HG03196 (cell line): ENCODE results near the gene HOXB4.

Experiments used
- ATAC-seq: cut with Tn5 transposase; IDR thresholded peaks from one replicate; pipeline ENCODE4 v1.9.1; 2021; ENCODE audit not compliant: unreplicated experiment

The HOXB4 gene

GRCh38 chr17:48549914-48550501 lies 28.1 kb downstream of the HOXB4 start:
- no peak for ATAC-seq

GRCh38 chr17:48549281-48549630 lies 28.9 kb downstream of the HOXB4 start:
- no peak for ATAC-seq

GRCh38 chr17:48548523-48549280 lies 29.4 kb downstream of the HOXB4 start:
- no peak for ATAC-seq

- no peak for ATAC-seq
These were observed 30.2 kb downstream of the HOXB4 start for GRCh38 chr17:48547808-48548522.

- ATAC-seq = no peak
These were observed 31.0 kb downstream of the HOXB4 start for GRCh38 chr17:48546924-48547807.

GRCh38 chr17:48546137-48546923 lies 31.8 kb downstream of the HOXB4 start:
- ATAC-seq = no peak

GRCh38 chr17:48545539-48545938 lies 32.6 kb downstream of the HOXB4 start:
- ATAC-seq = no peak

- no peak for ATAC-seq
These were observed 33.2 kb downstream of the HOXB4 start, which contains the start of gene HOXB2 for GRCh38 chr17:48545022-48545375. TSS of gene HOXB2 (minus strand) at chr17:48545109. CDS start at chr17:48544911, 198 bp downstream.

GRCh38 chr17:48544349-48545021 lies 33.7 kb downstream of the HOXB4 start:
- ATAC-seq = no peak

GRCh38 chr17:48543854-48544348 lies 34.2 kb downstream of the HOXB4 start:
- ATAC-seq = peak; percentile 12

- peak; percentile 50 for ATAC-seq
These were observed 34.9 kb downstream of the HOXB4 start for GRCh38 chr17:48543107-48543853.

- no peak for ATAC-seq
These were observed 35.4 kb downstream of the HOXB4 start for GRCh38 chr17:48542698-48543106.

GRCh38 chr17:48542114-48542656 lies 36.0 kb downstream of the HOXB4 start:
- ATAC-seq = no peak

GRCh38 chr17:48541577-48542113 lies 36.5 kb downstream of the HOXB4 start:
- ATAC-seq = no peak

GRCh38 chr17:48541036-48541576 lies 37.0 kb downstream of the HOXB4 start:
- no peak for ATAC-seq

- no peak for ATAC-seq
These were observed 37.9 kb downstream of the HOXB4 start for GRCh38 chr17:48540213-48540612.

GRCh38 chr17:48539177-48539576 lies 39.0 kb downstream of the HOXB4 start:
- ATAC-seq = no peak

GRCh38 chr17:48537316-48537715 lies 40.8 kb downstream of the HOXB4 start:
- ATAC-seq = no peak
